Measurements from ENCODE around the gene SEMA6D. TPM values are rescaled to one million over a fixed set of nuclear protein-coding genes. Genes with fewer than 3 reads are reported as not detected.

The SEMA6D gene
- total RNA-seq, 4 donors from 2014 or later: 3.2 to 14.2 (median 11.8) TPM

DNA sequence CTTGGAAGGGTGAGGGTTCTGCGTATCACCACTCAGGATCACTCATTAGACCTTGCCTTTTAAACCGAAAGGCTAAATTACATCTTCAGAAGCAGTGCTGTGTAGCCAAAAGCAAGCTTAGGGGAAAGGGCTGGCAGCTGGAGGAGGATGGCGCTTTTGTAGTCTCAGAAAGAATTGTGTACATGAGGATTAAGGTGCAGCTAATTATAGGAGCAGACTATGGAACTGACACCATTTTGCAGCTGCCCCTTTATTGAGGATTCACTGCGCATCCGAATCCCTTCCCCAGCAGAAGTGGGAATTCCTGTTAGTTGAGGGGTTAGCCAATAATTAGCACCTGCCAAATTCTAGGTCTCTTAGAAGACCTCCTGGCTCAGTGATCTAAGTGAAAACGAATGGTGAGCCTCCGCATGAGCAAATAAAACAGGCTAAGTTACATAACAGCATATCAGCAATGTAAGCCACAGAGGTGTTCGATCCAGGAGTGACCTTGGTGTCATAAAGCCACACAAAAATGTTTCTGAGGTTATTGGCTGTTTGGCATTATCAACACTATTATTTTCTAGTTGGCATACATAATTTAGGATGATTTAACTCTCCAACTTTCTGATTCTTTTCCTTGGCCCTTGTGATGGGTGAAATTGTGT is 42.6 kb upstream of the SEMA6D start:
- TF ChIP-seq, protein P1, sequence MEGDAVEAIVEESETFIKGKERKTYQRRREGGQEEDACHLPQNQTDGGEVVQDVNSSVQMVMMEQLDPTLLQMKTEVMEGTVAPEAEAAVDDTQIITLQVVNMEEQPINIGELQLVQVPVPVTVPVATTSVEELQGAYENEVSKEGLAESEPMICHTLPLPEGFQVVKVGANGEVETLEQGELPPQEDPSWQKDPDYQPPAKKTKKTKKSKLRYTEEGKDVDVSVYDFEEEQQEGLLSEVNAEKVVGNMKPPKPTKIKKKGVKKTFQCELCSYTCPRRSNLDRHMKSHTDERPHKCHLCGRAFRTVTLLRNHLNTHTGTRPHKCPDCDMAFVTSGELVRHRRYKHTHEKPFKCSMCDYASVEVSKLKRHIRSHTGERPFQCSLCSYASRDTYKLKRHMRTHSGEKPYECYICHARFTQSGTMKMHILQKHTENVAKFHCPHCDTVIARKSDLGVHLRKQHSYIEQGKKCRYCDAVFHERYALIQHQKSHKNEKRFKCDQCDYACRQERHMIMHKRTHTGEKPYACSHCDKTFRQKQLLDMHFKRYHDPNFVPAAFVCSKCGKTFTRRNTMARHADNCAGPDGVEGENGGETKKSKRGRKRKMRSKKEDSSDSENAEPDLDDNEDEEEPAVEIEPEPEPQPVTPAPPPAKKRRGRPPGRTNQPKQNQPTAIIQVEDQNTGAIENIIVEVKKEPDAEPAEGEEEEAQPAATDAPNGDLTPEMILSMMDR (IDR thresholded peaks at IDR 0.05): no peak
- TF ChIP-seq EP300 (IDR thresholded peaks at IDR 0.05) (no peak), POLR2AphosphoS5 (IDR thresholded peaks at IDR 0.05) (no peak), POLR2A (IDR thresholded peaks at IDR 0.05) (no peak)
- no peak for ATAC-seq
- no peaks in the 10 kb centered on the region for H3K36me3 ChIP-seq
- H3K4me1 ChIP-seq: peaks cover 0 to 10% (median 0%) of the 10 kb centered on the region in 3 donors
- 90 to 94% methylated on average over 6 to 8 of the region's 8 CpGs for WGBS, 2 donors (ENCODE audit: low coverage in 1 of 2)
- no peaks in the 10 kb centered on the region for H3K27me3 ChIP-seq
- no peak overlapping the region for H3K27ac ChIP-seq
- no peak overlapping the region for H3K4me3 ChIP-seq
- H3K9me3 ChIP-seq: no peaks in the 10 kb centered on the region

DNA sequence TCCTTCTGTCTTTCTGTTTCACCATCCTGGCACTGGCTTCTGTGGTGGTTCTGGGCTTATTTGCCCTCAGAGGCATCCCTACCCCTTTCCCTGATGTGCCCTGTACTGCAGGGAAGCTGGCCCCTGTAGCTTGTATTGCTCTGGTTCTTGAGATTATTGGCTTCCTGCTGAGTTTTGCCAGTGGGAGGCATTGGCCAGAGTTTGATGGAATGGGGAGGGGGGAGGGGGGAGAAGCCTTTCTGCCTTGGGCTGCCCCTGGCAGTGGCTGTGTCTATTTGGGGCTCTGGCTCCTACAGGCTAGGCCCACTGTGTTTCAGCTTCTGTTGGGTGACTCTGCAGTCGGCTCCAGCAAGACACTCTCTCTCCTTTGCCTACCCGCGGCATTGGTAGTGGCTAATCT is 41.6 kb upstream of the SEMA6D start:
- WGBS, 2 donors (ENCODE audit: low coverage in 1 of 2): 80 to 100% methylated on average over 1 to 2 of the region's 3 CpGs
- no peak overlapping the region for H3K27ac ChIP-seq
- no peak for TF ChIP-seq POLR2A (IDR thresholded peaks at IDR 0.05)
- no peak for TF ChIP-seq EP300 (IDR thresholded peaks at IDR 0.05)
- no peak for TF ChIP-seq POLR2AphosphoS5 (IDR thresholded peaks at IDR 0.05)
- TF ChIP-seq, protein P1 (IDR thresholded peaks at IDR 0.05): no peak

DNA sequence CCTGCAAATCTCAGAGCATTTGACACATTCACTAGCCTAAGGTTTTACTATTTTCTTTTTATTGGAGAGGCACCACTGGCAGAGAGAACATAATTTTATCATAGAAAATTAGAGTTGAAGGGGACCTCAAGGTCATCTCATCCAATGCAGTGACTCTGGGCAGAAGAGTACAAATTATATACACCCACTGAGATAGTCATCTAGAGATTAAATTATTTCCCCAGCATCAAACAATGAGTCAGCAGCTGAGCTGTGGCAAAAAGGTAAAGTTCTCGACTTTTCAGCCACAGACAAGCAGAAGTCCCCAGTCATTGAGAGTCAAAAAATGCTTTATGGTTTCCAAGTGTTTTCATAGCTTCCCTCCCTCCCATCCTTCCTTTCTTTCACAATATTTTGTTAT is 39.3 kb upstream of the SEMA6D start:
- WGBS, 2 donors (ENCODE audit: low coverage in 1 of 2): 79 to 91% methylated on average over 1 of the region's 1 CpG
- H3K9me3 ChIP-seq: no peaks in the 10 kb centered on the region
- H3K36me3 ChIP-seq: no peaks in the 10 kb centered on the region
- TF ChIP-seq POLR2AphosphoS5 (IDR thresholded peaks at IDR 0.05) (no peak), POLR2A (IDR thresholded peaks at IDR 0.05) (no peak), EP300 (IDR thresholded peaks at IDR 0.05) (no peak)
- TF ChIP-seq, protein P1 (IDR thresholded peaks at IDR 0.05): no peak
- ATAC-seq: no peak
- H3K4me3 ChIP-seq: no peak overlapping the region
- H3K27me3 ChIP-seq: no peaks in the 10 kb centered on the region
- no peak overlapping the region for H3K27ac ChIP-seq
- H3K4me1 ChIP-seq: peaks cover 0 to 7% (median 0%) of the 10 kb centered on the region in 3 donors

More for the DNA sequence above, 41.6 kb upstream of the SEMA6D start:
- peaks cover 0 to 10% (median 0%) of the 10 kb centered on the region in 3 donors for H3K4me1 ChIP-seq
- H3K27me3 ChIP-seq: no peaks in the 10 kb centered on the region
- no peak overlapping the region for H3K4me3 ChIP-seq
- H3K36me3 ChIP-seq: no peaks in the 10 kb centered on the region
- H3K9me3 ChIP-seq: no peaks in the 10 kb centered on the region
- ATAC-seq: no peak

DNA sequence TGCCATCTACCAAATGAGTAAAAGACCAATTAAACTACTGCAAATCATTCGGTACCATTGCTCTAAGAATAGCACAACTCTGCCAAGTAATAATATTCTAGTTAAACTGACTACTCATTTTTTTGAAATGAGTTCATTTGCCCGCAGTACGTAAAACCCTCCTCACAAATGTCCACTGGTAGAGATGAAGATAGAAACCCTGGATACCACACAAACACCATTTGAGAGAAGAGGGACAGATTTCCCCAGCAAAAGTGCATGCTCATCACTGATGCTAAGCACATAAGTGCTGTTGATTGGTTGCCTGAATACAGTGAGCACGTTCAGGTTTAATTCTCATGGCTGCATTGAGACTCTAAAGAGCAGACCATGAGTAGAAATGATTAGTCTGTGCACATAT is 34.6 kb upstream of the SEMA6D start:
- 88 to 90% methylated on average over 4 of the region's 4 CpGs for WGBS, 2 donors (ENCODE audit: low coverage in 1 of 2)
- TF ChIP-seq, protein P1 (IDR thresholded peaks at IDR 0.05): no peak
- TF ChIP-seq POLR2A (IDR thresholded peaks at IDR 0.05): no peak
- TF ChIP-seq POLR2AphosphoS5 (IDR thresholded peaks at IDR 0.05): no peak
- no peak for TF ChIP-seq EP300 (IDR thresholded peaks at IDR 0.05)
- Histone ChIP-seq H3K27me3 (no peaks in the 10 kb centered on the region), H3K9me3 (no peaks in the 10 kb centered on the region), H3K4me3 (no peak overlapping the region), H3K4me1 (no peaks in the 10 kb centered on the region), H3K36me3 (no peaks in the 10 kb centered on the region), H3K27ac (no peak overlapping the region)
- ATAC-seq: no peak

Data from gastroesophageal sphincter (tissue), 4 donors.